ENCODE results near the gene CFAP69.

GRCh38 chr7:90207956-90208355 is 37.0 kb upstream of the CFAP69 start:
- no peak for TF ChIP-seq CTCF (IDR thresholded peaks at IDR 0.05; ENCODE audit: insufficient read depth, low read depth, low read length)
- no peak for TF ChIP-seq EZH2 (IDR thresholded peaks at IDR 0.05; ENCODE audit: insufficient read depth, low read length)

All from astrocyte (in vitro differentiated cells and primary cell).